Lower leg skin (tissue), 3 donors: ENCODE results near the gene SLC6A4.

ENCODE experiments used
- CTCF ChIP-seq, 3 donors: fragments of 450-650 bp; IDR thresholded peaks; one replicate each; pipeline ENCODE4 v1.5.1; 2016; ENCODE audit warnings: antibody characterized with exemption in 3 of 3, mild to moderate bottlenecking in 3 of 3, moderate library complexity in 2 of 3
- POLR2A ChIP-seq, 2 donors: fragments of 450-650 bp; IDR thresholded peaks; one replicate each; pipeline ENCODE4 v1.6.1; 2016 to 2017; ENCODE audit warnings: antibody characterized with exemption in 2 of 2, mild to moderate bottlenecking in 1 of 2, moderate library complexity in 1 of 2

- TF ChIP-seq CTCF (IDR thresholded peaks at IDR 0.05) (no peak), POLR2A (IDR thresholded peaks at IDR 0.05) (no peak)
These were observed 32.1 kb upstream of the SLC6A4 start for GRCh38 chr17:30267625-30268024.
